ENCODE data around the gene GPC6. TPM values are rescaled to one million over a fixed set of nuclear protein-coding genes. Genes with fewer than 3 reads are reported as not detected.

GPC6 gene
- total RNA-seq, 1 donor, result 77.8 TPM

GRCh38 chr13:93848247-93848646 lies 621.6 kb downstream of the GPC6 start:
- H3K9me3 ChIP-seq (ENCODE audit: low read depth, low read length), result no peaks in the 10 kb centered on the region
- H3K27me3 ChIP-seq (ENCODE audit: insufficient read depth, low read length), result no peaks in the 10 kb centered on the region
- no peak for DNase-seq (ENCODE audit: insufficient read length, low spot score, missing footprints)
- no peak overlapping the region for H2AFZ ChIP-seq (ENCODE audit: low read length)
- peaks cover 5% of the 10 kb centered on the region for H3K4me1 ChIP-seq (ENCODE audit: insufficient read depth, low read length)
- H3K4me3 ChIP-seq (ENCODE audit: insufficient read depth, low read length), result no peak overlapping the region
- H4K20me1 ChIP-seq (ENCODE audit: insufficient read depth, low read length), result no peaks in the 10 kb centered on the region
- no peak for TF ChIP-seq CTCF (IDR thresholded peaks at IDR 0.05; ENCODE audit: extremely low read depth, low read depth, low read length)
- H3K79me2 ChIP-seq (ENCODE audit: insufficient read depth, low read length), result no peaks in the 10 kb centered on the region
- no peak overlapping the region for H3K4me2 ChIP-seq (ENCODE audit: insufficient read depth, low read length)
- no peak overlapping the region for H3K27ac ChIP-seq (ENCODE audit: low read depth, low read length)
- H3K36me3 ChIP-seq (ENCODE audit: insufficient read depth, low read length), result no peaks in the 10 kb centered on the region

GRCh38 chr13:93851236-93851635 lies 624.6 kb downstream of the GPC6 start:
- Histone ChIP-seq H3K4me1 (ENCODE audit: insufficient read depth, low read length) (peaks cover 5% of the 10 kb centered on the region), H3K4me3 (ENCODE audit: insufficient read depth, low read length) (no peak overlapping the region)

GRCh38 chr13:93853912-93854311 lies 627.3 kb downstream of the GPC6 start:
- DNase-seq (ENCODE audit: insufficient read length, low spot score, missing footprints), result no peak
- Histone ChIP-seq H2AFZ (ENCODE audit: low read length) (no peak overlapping the region), H3K27me3 (ENCODE audit: insufficient read depth, low read length) (no peaks in the 10 kb centered on the region), H3K4me2 (ENCODE audit: insufficient read depth, low read length) (no peak overlapping the region), H4K20me1 (ENCODE audit: insufficient read depth, low read length) (no peaks in the 10 kb centered on the region), H3K4me1 (ENCODE audit: insufficient read depth, low read length) (peaks cover 7% of the 10 kb centered on the region), H3K36me3 (ENCODE audit: insufficient read depth, low read length) (no peaks in the 10 kb centered on the region), H3K79me2 (ENCODE audit: insufficient read depth, low read length) (no peaks in the 10 kb centered on the region), H3K27ac (ENCODE audit: low read depth, low read length) (no peak overlapping the region), H3K9me3 (ENCODE audit: low read depth, low read length) (no peaks in the 10 kb centered on the region), H3K4me3 (ENCODE audit: insufficient read depth, low read length) (no peak overlapping the region)
- no peak for TF ChIP-seq CTCF (IDR thresholded peaks at IDR 0.05; ENCODE audit: extremely low read depth, low read depth, low read length)

More at GRCh38 chr13:93851236-93851635, 624.6 kb downstream of the GPC6 start:
- no peaks in the 10 kb centered on the region for H3K79me2 ChIP-seq (ENCODE audit: insufficient read depth, low read length)
- H2AFZ ChIP-seq (ENCODE audit: low read length), result no peak overlapping the region
- no peak for DNase-seq (ENCODE audit: insufficient read length, low spot score, missing footprints)
- H3K4me2 ChIP-seq (ENCODE audit: insufficient read depth, low read length), result no peak overlapping the region
- no peak overlapping the region for H3K27ac ChIP-seq (ENCODE audit: low read depth, low read length)
- H3K36me3 ChIP-seq (ENCODE audit: insufficient read depth, low read length), result no peaks in the 10 kb centered on the region
- no peaks in the 10 kb centered on the region for H3K9me3 ChIP-seq (ENCODE audit: low read depth, low read length)
- TF ChIP-seq CTCF (IDR thresholded peaks at IDR 0.05; ENCODE audit: extremely low read depth, low read depth, low read length), result no peak
- H3K27me3 ChIP-seq (ENCODE audit: insufficient read depth, low read length), result no peaks in the 10 kb centered on the region
- no peaks in the 10 kb centered on the region for H4K20me1 ChIP-seq (ENCODE audit: insufficient read depth, low read length)

GRCh38 chr13:93857126-93857525 lies 630.5 kb downstream of the GPC6 start:
- H3K4me1 ChIP-seq (ENCODE audit: insufficient read depth, low read length), result peaks cover 27% of the 10 kb centered on the region
- H3K27me3 ChIP-seq (ENCODE audit: insufficient read depth, low read length), result no peaks in the 10 kb centered on the region

More at GRCh38 chr13:93857126-93857525, 630.5 kb downstream of the GPC6 start:
- H3K4me3 ChIP-seq (ENCODE audit: insufficient read depth, low read length), result no peak overlapping the region
- H3K4me2 ChIP-seq (ENCODE audit: insufficient read depth, low read length), result no peak overlapping the region
- TF ChIP-seq CTCF (IDR thresholded peaks at IDR 0.05; ENCODE audit: extremely low read depth, low read depth, low read length), result no peak
- no peak for DNase-seq (ENCODE audit: insufficient read length, low spot score, missing footprints)
- H3K9me3 ChIP-seq (ENCODE audit: low read depth, low read length), result no peaks in the 10 kb centered on the region
- no peak overlapping the region for H2AFZ ChIP-seq (ENCODE audit: low read length)
- no peaks in the 10 kb centered on the region for H3K36me3 ChIP-seq (ENCODE audit: insufficient read depth, low read length)
- H4K20me1 ChIP-seq (ENCODE audit: insufficient read depth, low read length), result no peaks in the 10 kb centered on the region
- H3K79me2 ChIP-seq (ENCODE audit: insufficient read depth, low read length), result no peaks in the 10 kb centered on the region
- no peak overlapping the region for H3K27ac ChIP-seq (ENCODE audit: low read depth, low read length)

All from osteoblast (primary cell).